NK-92 treated with Interleukin-12 subunit alpha and Interleukin-12 subunit beta, amount 100 ng/mL, for 24 hours (cell line): ENCODE results near the gene WNT3.
"Not testable (repeated sequence)": the region's sequence is repeated elsewhere in the genome, so short reads cannot be mapped to it uniquely, and the experiment has no call there.

Experiments used
- DNase-seq: peaks from one replicate; lab custom pipeline; 2025; lab: John Stamatoyannopoulos, UW

Gene WNT3

GRCh38 chr17:46785696-46786095 lies 32.8 kb downstream of the WNT3 start:
- DNase-seq = no peak

- DNase-seq = no peak
Observed at GRCh38 chr17:46783031-46783593, 35.4 kb downstream of the WNT3 start.

- DNase-seq = no peak
Observed at GRCh38 chr17:46782250-46782953, 36.1 kb downstream of the WNT3 start.

- no peak for DNase-seq
Observed at GRCh38 chr17:46780003-46780373, 38.5 kb downstream of the WNT3 start.

GRCh38 chr17:46777943-46778915 lies 40.3 kb downstream of the WNT3 start:
- no peak for DNase-seq

GRCh38 chr17:46776298-46777005 lies 42.0 kb downstream of the WNT3 start:
- no peak for DNase-seq

GRCh38 chr17:46774108-46774737 lies 44.3 kb downstream of the WNT3 start:
- no peak for DNase-seq

GRCh38 chr17:46773676-46774075 lies 44.8 kb downstream of the WNT3 start:
- DNase-seq = no peak

GRCh38 chr17:46773221-46773605 lies 45.3 kb downstream of the WNT3 start:
- DNase-seq = no peak

GRCh38 chr17:46772475-46773220 lies 45.8 kb downstream of the WNT3 start:
- no peak for DNase-seq

GRCh38 chr17:46771561-46772474 lies 46.7 kb downstream of the WNT3 start:
- DNase-seq = no peak

- no peak for DNase-seq
Observed at GRCh38 chr17:46770818-46771560, 47.5 kb downstream of the WNT3 start.

GRCh38 chr17:46770439-46770817 lies 48.1 kb downstream of the WNT3 start:
- DNase-seq = no peak

GRCh38 chr17:46769531-46770438 lies 48.7 kb downstream of the WNT3 start:
- no peak for DNase-seq

- not testable (repeated sequence) for DNase-seq
Observed at GRCh38 chr17:46768896-46769295, 49.6 kb downstream of the WNT3 start.

- no peak for DNase-seq
Observed at GRCh38 chr17:46768540-46768870, 50.0 kb downstream of the WNT3 start.

GRCh38 chr17:46766493-46767491 lies 51.7 kb downstream of the WNT3 start:
- DNase-seq = no peak
